SK-N-SH (cell line): ENCODE results near the gene ABHD1. TPM values are rescaled to one million over a fixed set of nuclear protein-coding genes. Genes with fewer than 3 reads are reported as not detected.

Experiments used
- CTCF ChIA-PET: fragments of 300-600, 350-600 bp; formaldehyde crosslinking; extraction: SDS; loops from one replicate; lab custom pipeline; 2021; lab: Yijun Ruan, JAX
- POLR2A ChIA-PET: fragments of 350-600 bp; sonication (Branson Sonifier 250); formaldehyde crosslinking; extraction: SDS; loops from one replicate; lab custom pipeline; 2020; ENCODE audit warnings: antibody characterized with exemption, inconsistent platforms; lab: Yijun Ruan, JAX
- DNase-seq: peaks from one replicate; pipeline ENCODE4 v3.0.0; 2012
- H2AFZ ChIP-seq: fragments of 200-600 bp; sonication (generic); 2 replicates; pipeline ENCODE4 v1.8.1; 2016; ENCODE audit warnings: antibody characterized with exemption, mild to moderate bottlenecking, low read depth
- H3F3A ChIP-seq: fragments of 200-600 bp; sonication (generic); replicated peaks from 2 replicates; pipeline ENCODE3; 2016; ENCODE audit warnings: antibody characterized with exemption, mild to moderate bottlenecking; ENCODE audit not compliant: insufficient read depth
- H3K27ac ChIP-seq, 2 experiments: fragments of 200-500 bp in 1 of 2; fragments of 200-600 bp in 1 of 2; sonication (Bioruptor generic) in 1 of 2; sonication (generic), shearing (Covaris generic) in 1 of 2; 2 replicates each; pipeline versions ENCODE4 v1.5.1 to v1.6.1; 2014 to 2016; ENCODE audit warnings: low read depth in 2 of 2, inconsistent platforms in 1 of 2, low read length in 1 of 2, mild to moderate bottlenecking in 1 of 2, mixed read lengths in 1 of 2
- H3K27me3 ChIP-seq: fragments of 200-600 bp; sonication (generic), shearing (Covaris generic); 2 replicates; pipeline ENCODE4 v1.6.1; 2016; ENCODE audit warnings: mixed run types; ENCODE audit not compliant: insufficient read depth
- H3K36me3 ChIP-seq, 2 experiments: fragments of 200-500 bp in 1 of 2; fragments of 200-600 bp in 1 of 2; sonication (Bioruptor generic) in 1 of 2; sonication (generic) in 1 of 2; replicated peaks in 1 of 2; 2 replicates each; pipeline versions ENCODE3 to v1.5.1; 2014 to 2016; ENCODE audit warnings: low read length in 1 of 2, mild to moderate bottlenecking in 1 of 2; ENCODE audit not compliant: insufficient read depth in 2 of 2, control insufficient read depth in 1 of 2
- H3K4me1 ChIP-seq, 2 experiments: fragments of 200-500 bp in 1 of 2; fragments of 200-600 bp in 1 of 2; sonication (Bioruptor generic) in 1 of 2; sonication (generic), shearing (Covaris generic) in 1 of 2; 2 replicates each; pipeline versions ENCODE4 v1.5.1 to v1.6.1; 2014 to 2016; ENCODE audit warnings: low read depth in 1 of 2, low read length in 1 of 2, mixed run types in 1 of 2; ENCODE audit not compliant: insufficient read depth in 2 of 2, control insufficient read depth in 1 of 2
- H3K4me2 ChIP-seq: fragments of 200-600 bp; sonication (generic), shearing (Covaris generic); 2 replicates; pipeline ENCODE4 v1.6.1; 2017; ENCODE audit warnings: mixed run types
- H3K4me3 ChIP-seq, 2 experiments: fragments of 200-500 bp in 1 of 2; fragments of 200-600 bp in 1 of 2; sonication (Bioruptor generic) in 1 of 2; sonication (generic), shearing (Covaris generic) in 1 of 2; 2 replicates each; pipeline versions ENCODE4 v1.5.1 to v1.8.1; 2014 to 2016; ENCODE audit warnings: low read depth in 2 of 2, inconsistent platforms in 1 of 2, low read length in 1 of 2, mild to moderate bottlenecking in 1 of 2, mixed read lengths in 1 of 2, moderate library complexity in 1 of 2
- H3K79me2 ChIP-seq: fragments of 200-600 bp; sonication (generic); 2 replicates; pipeline ENCODE4 v1.8.1; 2017; ENCODE audit warnings: mild to moderate bottlenecking; ENCODE audit not compliant: insufficient read depth
- H3K9ac ChIP-seq: fragments of 200-600 bp; sonication (generic); 2 replicates; pipeline ENCODE4 v1.6.1; 2017; ENCODE audit warnings: mixed run types
- H3K9me2 ChIP-seq: fragments of 200-600 bp; sonication (generic); 2 replicates; pipeline ENCODE4 v1.6.1; 2017; ENCODE audit warnings: mixed run types
- H3K9me3 ChIP-seq: fragments of 200-600 bp; sonication (generic); 2 replicates; pipeline ENCODE4 v1.6.1; 2017; ENCODE audit warnings: mixed run types, mild to moderate bottlenecking, moderate library complexity
- H4K20me1 ChIP-seq: fragments of 200-600 bp; sonication (generic); 2 replicates; pipeline ENCODE4 v1.6.1; 2017; ENCODE audit warnings: mild to moderate bottlenecking, mixed run types; ENCODE audit not compliant: insufficient read depth
- CHD2 ChIP-seq: fragments of 150-350 bp; IDR thresholded peaks from 2 replicates; pipeline ENCODE4 v1.6.1; 2018; ENCODE audit warnings: low read length; ENCODE audit not compliant: partially characterized antibody
- CTCF ChIP-seq: fragments of 200-600 bp; sonication (generic); IDR thresholded peaks from 2 replicates; pipeline ENCODE4 v1.6.1; 2017; ENCODE audit warnings: antibody characterized with exemption, mild to moderate bottlenecking, moderate library complexity
- ELF1 ChIP-seq: IDR thresholded peaks from 2 replicates; pipeline ENCODE4 v1.4.0; 2012
- GABPA ChIP-seq: IDR thresholded peaks from 2 replicates; pipeline ENCODE4 v1.4.0; 2012; ENCODE audit warnings: low read depth, mild to moderate bottlenecking
- JUND ChIP-seq: IDR thresholded peaks from 2 replicates; pipeline ENCODE4 v1.4.0; 2012
- MEF2A ChIP-seq: IDR thresholded peaks from 2 replicates; pipeline ENCODE4 v1.4.0; 2012; ENCODE audit warnings: low read depth, borderline replicate concordance
- MXI1 ChIP-seq: IDR thresholded peaks from 2 replicates; pipeline ENCODE4 v1.6.1; 2012; ENCODE audit warnings: mild to moderate bottlenecking, low read depth, low read length, improper control_type of control experiment
- NFIC ChIP-seq: IDR thresholded peaks from 2 replicates; pipeline ENCODE4 v1.4.0; 2012; ENCODE audit warnings: borderline replicate concordance
- RCOR1 ChIP-seq: fragments of 150-350 bp; IDR thresholded peaks from 2 replicates; pipeline ENCODE4 v1.6.1; 2017; ENCODE audit warnings: antibody characterized with exemption, low read length
- REST ChIP-seq: IDR thresholded peaks from 2 replicates; pipeline ENCODE4 v1.6.1; 2012; ENCODE audit warnings: mild to moderate bottlenecking, low read depth, low read length, moderate library complexity
- USF2 ChIP-seq: fragments of 150-350 bp; IDR thresholded peaks from 2 replicates; pipeline ENCODE4 v1.6.1; 2017; ENCODE audit warnings: antibody characterized with exemption, low read length, low read depth, borderline replicate concordance
- YY1 ChIP-seq: IDR thresholded peaks from 2 replicates; pipeline ENCODE4 v1.4.0; 2012; ENCODE audit warnings: low read depth, mild to moderate bottlenecking
- WGBS: methylation state at CpG from one replicate; pipeline ENCODE4 v1.1.6; 2017; ENCODE audit warnings: low lambda C conversion rate; 5-methylcytosine and 5-hydroxymethylcytosine counted together
- polyA plus RNA-seq, 3 experiments: library from polyadenylated mRNA; depleted of rRNA; stranded (reverse); fragments of >200 nt; gene quantifications; 2 replicates each; pipeline ENCODE4 v1.2.3, GENCODE V29; 2012
- TF ChIP-seq, protein P1 (sequence below): IDR thresholded peaks from 2 replicates; pipeline ENCODE4 v1.4.0; 2012; ENCODE audit warnings: low read depth, borderline replicate concordance

The ABHD1 gene
- polyA plus RNA-seq, 1 of the 3 experiments (the other 2 are of a cell fraction) = 3.3 TPM

DNA sequence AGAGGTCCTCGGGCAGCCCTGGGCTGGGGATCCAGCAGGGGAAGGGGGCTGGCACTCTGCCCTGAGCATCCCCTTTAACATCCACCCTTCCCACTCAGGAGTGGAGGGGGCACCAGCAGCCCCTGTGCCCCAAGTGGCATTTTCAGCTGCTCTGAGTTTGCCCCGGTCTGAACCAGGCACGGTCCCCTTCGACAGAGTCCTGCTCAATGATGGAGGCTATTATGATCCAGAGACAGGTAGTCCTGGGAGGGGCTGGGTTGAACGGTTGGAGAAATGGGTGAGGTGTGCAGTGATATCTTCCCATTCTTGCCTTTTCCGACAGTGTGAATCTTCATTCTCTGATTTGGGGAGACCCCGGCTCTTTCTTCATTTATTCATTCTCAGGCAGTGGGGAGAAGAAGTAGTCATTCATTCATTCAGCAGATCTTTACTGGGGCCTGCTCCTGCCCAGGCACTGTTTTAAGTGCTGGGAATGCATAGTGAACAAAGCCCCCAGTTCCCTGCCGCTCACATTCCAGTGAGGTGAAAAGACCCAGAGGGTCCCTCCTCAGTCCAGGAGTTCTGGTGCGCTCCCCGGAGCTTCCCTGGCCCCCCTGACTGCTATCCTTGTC is 38.4 kb upstream of the ABHD1 start:
- CTCF ChIA-PET = interaction anchor here (0.9 to 14.6 kb wide), 29 partner anchors 8 to 476 kb away, joined by 3 to 227 read pairs (median 6); partner anchors contain the start of genes AGBL5, OST4 and TMEM214
- POLR2A ChIA-PET = interaction anchor here (0.6 to 6.7 kb wide), 7 partner anchors 11 to 197 kb away, joined by 3 to 63 read pairs (median 3); partner anchors contain the start of genes AGBL5, OST4 and TRIM54
- no peak for TF ChIP-seq CHD2
- TF ChIP-seq, protein P1, sequence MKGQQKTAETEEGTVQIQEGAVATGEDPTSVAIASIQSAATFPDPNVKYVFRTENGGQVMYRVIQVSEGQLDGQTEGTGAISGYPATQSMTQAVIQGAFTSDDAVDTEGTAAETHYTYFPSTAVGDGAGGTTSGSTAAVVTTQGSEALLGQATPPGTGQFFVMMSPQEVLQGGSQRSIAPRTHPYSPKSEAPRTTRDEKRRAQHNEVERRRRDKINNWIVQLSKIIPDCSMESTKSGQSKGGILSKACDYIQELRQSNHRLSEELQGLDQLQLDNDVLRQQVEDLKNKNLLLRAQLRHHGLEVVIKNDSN = no peak
- no peak for TF ChIP-seq MEF2A
- no peak for TF ChIP-seq NFIC
- no peak for TF ChIP-seq GABPA
- TF ChIP-seq REST = no peak
- no peak for TF ChIP-seq YY1
- no peak for TF ChIP-seq JUND
- TF ChIP-seq RCOR1 = no peak
- no peak for TF ChIP-seq MXI1
- no peak for TF ChIP-seq USF2
- TF ChIP-seq CTCF = no peak
- TF ChIP-seq ELF1 = no peak
- Histone ChIP-seq H3K79me2 (peaks cover 14% of the 10 kb centered on the region), H3K36me3 (peaks cover 13 to 38% of the 10 kb centered on the region in 2 experiments), H3K9me3 (no peaks in the 10 kb centered on the region), H3K27me3 (no peaks in the 10 kb centered on the region), H3K27ac (peak overlapping the region in 1 of 2 experiments; percentile 89; a peak in 2 of 4 replicates), H3K4me1 (peaks cover 18 to 55% of the 10 kb centered on the region in 2 experiments), H3K9me2 (no peaks in the 10 kb centered on the region), H2AFZ (no peak overlapping the region), H3F3A (peaks cover 7% of the 10 kb centered on the region), H4K20me1 (peaks cover 16% of the 10 kb centered on the region; the same call in 1 of the 2 replicates), H3K9ac (no peak overlapping the region), H3K4me2 (peak overlapping the region; percentile 89; the same call in 1 of the 2 replicates), H3K4me3 (peak overlapping the region; percentile 50 to 65; a peak in 2 of 4 replicates)
- 71% methylated on average over 10 of the region's 10 CpGs for WGBS
- DNase-seq = no peak
